DMS 273 (cell line): ENCODE results near the gene SLIT1.

Source experiments
- DNase-seq: peaks from one replicate; lab custom pipeline; 2025; ENCODE audit not compliant: unreplicated experiment; lab: John Stamatoyannopoulos, UW

The SLIT1 gene

DNA sequence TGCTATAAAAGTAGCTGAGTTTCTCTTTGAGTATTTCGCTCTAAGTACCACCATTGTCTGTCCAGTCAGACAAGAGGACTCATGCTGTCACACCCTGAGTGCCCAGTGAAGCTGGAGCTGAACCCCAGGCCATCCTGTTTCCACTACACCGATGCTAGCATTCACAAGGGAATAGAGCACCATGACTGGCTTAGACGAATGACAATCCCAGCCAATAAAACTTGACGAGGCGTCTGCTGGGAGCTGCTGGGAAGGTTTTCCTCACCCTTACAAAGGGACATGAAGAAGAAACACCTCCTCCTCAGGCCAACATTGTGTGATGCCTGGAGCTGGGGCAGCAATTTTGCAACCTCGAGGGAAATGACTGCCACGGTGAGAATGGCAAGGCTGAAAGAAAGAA, 17.5 kb upstream of the SLIT1 start:
- DNase-seq, result no peak

DNA sequence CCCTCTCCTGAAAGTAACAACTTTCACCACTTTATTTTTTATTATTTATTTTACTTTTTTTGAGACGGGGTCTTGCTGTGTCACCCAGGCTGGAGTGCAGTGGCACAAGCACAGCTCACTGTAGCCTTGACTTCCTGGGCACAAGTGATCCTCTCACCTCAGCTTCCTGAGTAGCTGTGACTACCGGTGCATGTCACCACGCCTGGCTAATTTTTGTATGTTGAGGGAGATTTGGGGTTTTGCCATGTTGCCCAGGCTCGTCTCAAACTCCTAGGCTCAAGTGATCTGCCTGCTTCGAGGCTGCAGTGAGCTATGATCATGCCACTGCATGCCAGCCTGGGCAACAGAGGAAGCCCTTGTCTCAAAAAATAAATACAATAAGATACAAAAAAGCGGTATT, 14.9 kb upstream of the SLIT1 start:
- no peak for DNase-seq

DNA sequence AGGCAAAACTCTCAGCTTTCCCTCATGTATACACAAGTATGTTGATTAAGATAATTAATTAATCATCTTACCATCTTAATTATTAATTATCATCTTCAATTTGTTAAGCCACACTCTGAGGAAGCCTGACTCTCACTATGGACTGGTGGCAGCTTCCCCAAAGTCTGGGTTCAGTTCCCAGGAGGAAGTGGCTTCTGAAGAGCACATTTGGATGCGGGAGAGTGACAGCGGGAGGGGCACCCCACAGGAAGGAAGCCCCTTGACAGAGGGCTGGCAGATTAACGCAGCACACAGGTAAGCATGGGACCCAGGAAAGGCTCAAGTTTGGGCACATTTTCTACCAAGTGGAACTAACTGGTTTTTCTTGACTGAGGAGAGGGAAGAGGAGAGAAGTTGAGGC, 13.4 kb upstream of the SLIT1 start:
- DNase-seq, result no peak

DNA sequence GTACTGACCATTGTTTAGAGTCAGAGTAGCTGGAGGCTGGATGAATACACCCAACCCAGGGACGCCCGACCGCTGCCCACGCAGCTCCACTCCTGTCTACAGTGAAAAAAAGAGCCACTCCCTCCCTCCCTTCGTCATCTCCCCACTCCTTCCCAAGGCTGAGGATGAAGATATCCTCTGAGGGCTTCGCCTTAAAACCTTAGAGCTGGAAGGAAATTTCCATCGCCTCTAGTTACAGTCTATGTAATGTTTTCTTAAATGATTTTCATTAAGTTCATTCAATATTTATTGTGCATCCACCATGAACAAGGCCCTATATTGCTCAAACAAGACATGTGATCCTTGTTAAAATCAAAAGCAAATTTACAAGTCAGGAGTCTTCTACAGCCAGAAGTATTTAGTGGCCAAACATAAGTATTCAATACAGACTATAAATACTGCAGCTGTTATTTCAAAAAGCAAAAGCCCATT, 11.3 kb upstream of the SLIT1 start:
- DNase-seq, result no peak

DNA sequence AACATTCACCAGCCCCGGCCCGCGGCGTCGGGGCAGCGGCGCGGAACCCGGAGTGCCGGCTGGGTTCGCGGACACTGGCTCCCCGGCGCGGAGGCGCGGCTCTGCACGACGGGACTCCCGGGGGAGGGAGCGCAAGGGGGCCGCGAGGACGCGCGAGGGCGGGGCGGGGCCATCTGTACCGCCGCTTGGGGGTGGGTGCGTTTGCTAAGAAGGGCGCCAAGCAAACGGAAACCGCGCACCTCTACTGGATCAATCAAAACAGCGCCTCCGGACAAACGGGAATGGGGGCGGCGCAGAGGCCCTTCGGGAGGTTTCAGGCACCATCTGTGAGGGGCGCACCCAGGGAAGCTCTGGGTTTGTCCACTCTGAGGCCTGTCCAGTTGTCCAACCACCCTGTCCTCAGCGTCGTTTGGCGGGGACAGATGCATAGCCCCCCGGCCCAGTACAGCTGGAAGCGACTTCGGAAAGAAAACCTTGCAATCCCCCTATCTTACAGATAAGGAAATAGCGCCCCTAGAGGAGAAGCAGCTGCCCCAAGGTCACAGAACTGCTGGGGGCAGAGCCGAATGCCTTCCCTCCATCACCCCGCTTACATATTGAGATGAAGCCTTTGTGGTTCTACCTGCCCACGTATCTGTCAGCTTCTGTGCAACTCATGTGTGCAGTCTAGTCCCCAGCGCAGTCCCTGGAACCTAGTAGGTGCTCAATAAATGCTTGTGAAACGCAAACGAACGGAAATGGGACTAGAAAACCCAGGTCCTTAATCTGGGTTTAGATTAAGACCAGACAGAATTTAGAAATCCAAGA, 10.7 kb upstream of the SLIT1 start:
- DNase-seq, result peak; percentile 87

DNA sequence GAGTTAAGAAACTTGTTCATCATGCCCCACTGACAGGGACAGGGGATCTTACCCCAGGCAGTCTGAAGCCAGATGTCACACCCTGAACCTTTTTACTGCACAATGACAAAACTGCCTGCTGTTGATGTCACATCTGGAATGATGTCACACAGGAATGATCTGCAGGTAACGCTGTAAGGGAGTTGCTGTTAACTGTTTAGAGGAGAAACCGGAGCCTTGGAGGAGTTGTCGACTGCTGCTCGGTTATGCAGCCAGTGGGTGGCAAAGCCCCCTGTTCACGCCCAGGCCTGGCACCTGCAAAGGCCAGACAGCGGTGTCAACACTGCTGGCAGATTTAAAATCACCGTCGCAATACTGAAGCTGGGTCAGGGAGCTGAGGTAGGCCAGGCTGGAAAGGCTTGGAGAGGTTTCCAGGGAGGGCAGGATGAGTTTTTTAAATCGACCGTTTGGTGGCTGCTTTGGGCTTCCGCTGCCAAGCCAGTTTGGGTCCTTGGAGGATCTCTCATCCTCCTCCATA, 10.0 kb upstream of the SLIT1 start:
- no peak for DNase-seq

DNA sequence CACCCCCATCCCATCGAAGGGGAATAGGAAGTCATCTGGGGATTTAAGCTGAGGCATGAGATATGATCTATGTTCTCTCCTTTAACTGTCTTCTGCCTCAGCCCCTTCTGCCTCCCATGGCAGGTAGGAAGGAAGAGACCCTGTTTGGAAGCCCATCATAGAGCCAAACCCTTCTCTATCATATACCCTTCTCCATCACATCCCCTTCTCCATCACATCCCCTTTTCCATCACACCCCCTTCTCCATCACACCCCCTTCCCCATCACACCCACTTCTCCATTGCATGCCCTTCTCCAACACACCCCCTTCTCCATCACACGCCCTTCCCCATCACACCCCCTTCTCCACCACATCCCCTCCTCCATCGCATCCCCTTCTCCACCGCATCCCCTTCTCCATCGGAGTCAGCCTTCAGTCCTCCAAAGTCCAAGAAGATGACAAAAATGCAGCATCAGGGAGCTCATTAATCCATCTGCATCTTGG, 7.2 kb upstream of the SLIT1 start:
- no peak for DNase-seq

DNA sequence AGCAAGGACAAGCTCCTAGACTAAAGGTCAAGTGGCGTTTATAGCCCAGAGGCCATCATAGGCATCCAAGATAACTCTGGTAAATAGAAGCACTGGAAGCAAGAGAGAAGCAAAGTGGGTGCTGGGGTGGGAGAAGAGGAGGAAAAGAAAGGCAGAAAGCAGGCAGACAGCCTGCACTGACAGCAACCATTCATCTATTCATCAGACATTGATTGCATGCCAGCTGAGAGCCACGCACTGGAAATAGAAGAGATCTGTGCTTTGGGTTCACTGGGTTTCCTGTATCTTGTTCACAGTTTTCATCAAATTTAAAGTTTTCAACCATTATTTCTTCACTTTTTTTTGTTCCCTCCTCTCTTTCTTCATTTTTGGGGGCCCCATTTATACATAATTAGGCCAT, 4.7 kb upstream of the SLIT1 start:
- DNase-seq, result no peak

DNA sequence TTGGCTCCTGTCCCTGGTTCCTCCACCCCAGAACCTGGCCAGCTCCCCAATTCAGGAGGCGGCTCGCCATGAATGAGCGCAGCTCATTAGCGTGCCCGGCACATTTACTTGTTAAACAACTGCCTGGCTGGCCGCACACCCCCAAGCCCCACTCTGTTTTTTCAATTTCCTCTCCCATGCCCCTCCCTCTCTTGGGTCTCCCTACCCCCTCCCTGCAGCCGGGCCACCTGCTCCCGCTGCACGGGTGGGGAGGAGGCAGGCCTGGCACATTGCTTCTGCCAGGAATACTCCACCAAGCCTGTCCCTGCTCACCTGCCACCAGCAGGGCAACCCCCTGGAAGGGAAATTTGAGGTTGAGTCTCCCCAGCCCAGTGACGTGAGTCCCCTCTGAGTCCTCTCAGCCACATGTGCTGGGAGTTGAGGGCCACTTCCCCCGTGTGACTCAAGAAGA, 2.5 kb upstream of the SLIT1 start:
- peak; percentile 43 for DNase-seq

DNA sequence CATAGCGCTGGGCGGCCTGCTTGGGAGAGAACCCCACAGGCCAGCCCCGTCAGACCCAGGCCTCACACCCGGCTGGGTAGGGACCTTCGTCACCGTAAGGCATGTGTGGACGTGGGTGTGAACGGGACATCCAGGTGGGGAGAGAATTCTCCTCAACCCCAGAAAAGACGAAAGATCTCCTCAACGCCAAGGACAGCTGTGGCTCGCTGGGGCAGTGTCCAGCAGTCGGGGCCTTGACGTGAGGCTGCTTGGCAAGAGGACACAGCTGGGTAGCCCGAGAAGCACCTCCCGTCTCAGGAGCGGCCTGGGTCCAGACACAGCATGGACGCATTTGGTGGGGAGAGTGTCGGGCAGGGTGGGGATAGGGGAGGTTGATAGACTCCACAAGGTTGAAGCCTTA, 1.2 kb upstream of the SLIT1 start:
- no peak for DNase-seq

DNA sequence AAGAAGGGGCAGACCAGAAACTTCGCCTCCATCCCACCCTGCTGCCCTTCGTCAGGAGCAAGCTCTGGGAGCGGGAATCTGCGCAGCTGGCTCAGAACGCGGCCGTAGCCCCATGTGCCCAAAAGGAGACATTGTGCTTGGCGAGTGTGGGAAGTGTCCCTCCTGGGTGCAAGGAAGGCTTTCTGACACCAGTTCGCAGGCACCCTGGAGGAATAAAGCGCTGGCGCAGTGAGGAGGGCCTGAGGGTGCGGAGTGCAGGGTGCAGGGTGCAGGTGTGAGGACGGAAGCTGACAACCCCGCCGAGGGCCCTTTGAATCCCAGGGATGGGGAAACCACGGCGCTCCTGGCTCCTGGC, 811 bp downstream of the SLIT1 start:
- DNase-seq, result no peak

DNA sequence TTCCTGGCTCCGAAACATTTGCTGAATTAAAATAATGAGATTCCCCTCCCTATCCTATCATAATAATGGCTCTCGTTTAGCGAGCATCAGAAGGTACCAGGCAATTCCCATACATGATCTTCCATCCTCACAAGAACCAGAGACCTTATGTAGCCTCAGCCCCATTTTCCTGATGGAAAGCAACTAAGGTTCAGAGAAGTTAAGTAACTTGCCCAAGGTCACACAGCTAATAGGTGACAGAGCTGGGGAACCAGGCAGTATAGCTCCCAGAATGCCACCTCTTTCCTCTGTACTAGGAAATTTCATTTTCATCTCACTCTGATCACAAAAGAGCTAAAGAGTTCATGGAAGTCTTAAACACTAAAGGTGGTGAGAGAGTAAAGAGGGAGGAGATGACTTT, 2.4 kb downstream of the SLIT1 start:
- DNase-seq, result no peak

DNA sequence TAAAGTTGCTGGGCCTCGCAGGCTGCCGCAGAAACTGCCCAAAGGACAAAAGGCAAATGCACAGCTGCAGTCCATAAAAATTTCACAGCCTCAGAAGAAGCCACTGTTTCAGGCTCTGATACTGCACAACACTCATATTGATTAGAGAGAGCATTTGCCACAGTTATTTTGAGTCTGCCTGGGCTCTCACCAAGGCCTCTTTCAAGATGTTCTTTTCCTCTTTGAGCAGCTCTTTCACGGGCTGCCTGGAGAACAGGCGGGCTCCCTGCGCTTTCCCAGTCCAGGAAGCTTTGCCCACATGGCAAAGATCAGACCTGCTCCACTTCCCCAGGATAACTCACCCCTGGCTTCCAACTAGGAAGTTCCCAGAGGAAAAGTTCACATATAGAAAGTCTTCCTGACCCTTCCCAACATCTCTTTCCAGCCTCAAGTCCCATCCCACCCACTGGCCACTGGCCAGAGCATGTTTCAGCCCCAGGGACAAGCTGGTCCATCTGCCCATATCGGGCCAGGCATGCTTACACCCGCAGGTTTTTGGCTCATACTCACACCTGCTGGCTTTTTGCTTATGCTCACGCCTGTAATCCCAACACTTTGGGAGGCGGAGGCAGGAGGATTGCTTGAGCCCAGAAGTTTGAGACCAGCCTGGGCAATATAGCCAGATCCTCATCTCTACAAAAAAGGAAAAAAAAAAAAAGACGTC, 3.3 kb downstream of the SLIT1 start:
- DNase-seq, result peak; percentile 63

DNA sequence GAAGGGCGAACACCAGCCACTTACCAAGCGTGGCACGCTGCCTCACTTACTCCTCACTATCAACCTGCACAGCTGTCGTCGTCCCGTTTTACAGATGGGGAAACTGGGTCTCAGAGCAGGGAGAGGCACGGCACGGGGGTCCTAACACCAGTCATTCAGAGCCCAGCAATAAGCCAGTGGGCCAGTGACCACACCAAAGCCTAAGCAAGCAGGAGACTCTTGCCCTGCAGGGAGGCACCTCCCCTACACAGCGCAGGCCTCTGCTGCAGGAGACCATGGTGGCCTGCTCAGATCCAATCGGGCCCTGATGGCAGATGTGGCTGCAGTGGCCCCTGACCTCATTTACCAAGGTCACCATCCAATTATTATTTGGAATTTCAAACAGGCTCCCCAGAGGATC, 4.8 kb downstream of the SLIT1 start:
- DNase-seq, result no peak

DNA sequence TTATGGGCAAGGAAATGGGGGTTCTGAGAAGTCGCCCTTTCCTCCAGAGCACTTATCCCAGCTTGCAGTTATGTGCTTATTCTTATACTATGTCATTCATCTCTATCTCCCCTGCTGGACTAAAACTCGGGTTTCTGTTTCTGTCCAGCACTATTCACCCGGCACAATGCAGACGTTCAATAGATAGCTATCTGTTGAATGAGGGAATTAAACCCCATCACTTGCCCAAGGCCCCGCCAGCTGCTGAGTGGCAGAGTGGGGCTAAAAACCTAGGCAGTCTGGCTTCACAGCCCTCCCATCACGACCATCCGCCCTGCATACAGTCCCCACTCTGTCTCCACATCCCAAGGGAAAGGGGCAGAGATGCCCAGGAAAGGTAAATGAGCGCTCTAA, 5.4 kb downstream of the SLIT1 start:
- no peak for DNase-seq

DNA sequence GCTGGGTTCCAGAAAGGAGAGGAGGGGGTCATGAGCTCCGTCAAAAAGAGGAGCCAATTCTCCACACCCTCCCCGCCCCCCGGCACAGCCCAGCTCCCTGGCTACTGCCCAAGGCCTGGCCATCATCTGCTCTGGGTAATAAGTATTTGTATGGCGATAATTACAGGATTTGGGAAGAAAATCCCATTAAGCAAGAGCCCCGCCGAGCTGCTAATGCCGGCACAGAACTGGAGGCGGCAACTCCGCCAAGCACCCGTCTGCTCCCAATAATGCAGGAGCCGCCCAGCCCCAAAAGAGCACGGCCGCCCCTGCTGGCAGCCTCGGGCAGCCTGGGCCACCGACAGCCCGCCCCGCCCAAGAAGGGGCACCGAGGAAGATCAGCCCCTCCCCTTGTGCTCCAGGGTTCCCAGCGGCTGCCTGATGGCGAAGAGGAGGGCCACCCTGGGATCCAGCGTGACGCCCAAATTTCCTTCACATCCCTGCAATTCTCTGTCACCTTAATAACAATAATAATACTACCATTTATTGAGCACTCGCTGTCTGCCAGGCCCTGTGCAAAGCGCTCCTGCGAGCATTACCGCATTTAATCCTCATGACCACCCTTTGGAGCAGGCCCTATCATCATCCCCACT, 5.9 kb downstream of the SLIT1 start:
- DNase-seq, result peak; percentile 89

DNA sequence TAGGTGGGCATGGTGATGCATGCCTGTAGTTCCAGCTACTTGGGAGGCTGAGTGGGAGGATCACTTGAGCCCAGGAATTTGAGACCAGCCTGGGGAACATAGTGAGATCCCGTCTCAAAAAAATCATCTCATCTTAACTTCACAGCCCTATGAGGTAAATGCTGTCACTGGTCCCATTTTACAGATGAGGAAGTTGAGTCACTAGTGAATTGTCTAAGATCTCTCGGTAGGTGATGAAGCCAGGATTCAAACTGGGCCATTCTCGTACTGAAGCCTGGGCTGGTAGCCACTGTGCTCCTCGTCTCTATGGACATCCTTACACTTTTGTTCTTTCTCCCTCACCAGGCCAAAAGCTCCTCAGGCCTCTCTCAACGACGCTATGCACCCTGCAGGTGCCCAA, 6.4 kb downstream of the SLIT1 start:
- DNase-seq, result no peak

DNA sequence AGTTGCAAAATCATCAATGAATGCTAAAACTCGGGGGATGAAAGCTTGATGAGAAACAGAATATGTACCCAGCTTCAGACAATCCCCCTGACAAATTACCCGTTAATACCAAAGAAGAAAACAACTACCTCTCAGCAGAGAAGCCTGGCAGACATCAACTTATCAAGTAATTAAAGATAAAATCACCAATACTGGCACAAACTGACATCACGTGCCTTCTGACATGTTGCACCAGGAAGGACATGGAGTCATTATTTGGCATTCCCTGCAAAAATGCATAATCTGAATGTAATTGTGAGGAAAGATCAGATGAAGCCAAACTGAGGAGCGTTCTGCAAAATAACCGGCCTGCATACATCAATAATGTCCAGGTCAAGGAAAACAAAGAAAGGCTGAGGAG, 7.7 kb downstream of the SLIT1 start:
- DNase-seq, result no peak

DNA sequence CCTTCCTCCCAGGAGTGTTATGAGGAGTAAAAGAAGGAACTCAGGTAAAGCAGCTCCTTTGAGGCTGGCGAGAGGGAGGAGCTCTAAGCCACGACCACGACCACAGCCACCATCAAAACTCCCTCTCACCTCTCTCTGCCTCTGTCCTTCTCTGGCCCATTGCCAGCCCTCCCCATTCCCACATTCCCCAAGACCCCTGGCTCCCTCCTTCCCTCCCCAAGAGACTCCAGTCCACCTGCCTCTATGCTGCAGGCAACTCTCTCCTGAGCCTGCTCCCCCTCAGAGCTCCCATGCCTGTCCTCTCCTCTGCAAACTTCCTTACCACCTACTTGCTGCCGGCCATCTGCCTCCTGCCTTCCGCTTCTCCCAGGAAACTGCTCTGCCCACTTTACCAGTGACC, 9.5 kb downstream of the SLIT1 start:
- no peak for DNase-seq

DNA sequence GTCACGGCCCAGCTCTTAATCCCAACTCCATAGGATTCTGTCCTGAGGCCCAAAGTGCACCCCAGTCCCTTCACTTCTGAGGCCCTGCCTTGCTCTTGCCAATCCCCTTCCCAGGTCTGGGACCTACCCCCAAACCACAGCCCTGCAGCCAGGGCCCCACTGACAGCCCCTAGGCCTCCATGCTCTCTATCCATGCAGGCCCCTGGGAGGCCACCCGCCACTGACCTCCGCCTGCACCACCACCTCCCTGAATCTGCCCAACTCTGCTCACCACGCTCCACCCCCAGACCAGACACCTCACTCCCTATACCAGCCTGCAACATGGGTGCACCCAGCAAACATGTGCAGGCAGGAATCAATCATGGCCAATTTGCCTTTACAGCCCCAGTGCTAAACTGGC, 10.2 kb downstream of the SLIT1 start:
- no peak for DNase-seq

DNA sequence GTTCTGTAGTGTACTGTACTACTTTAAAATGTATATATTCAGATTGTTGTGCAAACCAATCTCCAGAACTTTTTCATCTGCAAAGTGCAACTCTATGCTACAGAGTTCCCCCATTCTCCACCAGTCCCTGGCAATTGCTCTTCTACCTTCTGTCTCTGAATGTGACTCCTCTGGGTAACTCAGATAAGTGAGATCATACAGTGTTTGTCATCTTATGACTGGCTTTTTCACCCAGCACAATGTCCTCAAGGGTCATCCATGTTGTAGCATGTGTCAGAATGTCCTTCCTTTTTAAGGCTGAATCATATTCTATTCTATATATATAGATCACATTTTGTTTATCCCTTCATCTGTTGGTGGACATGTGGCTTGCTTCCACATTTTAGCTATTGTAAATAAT, 10.8 kb downstream of the SLIT1 start:
- DNase-seq, result no peak

DNA sequence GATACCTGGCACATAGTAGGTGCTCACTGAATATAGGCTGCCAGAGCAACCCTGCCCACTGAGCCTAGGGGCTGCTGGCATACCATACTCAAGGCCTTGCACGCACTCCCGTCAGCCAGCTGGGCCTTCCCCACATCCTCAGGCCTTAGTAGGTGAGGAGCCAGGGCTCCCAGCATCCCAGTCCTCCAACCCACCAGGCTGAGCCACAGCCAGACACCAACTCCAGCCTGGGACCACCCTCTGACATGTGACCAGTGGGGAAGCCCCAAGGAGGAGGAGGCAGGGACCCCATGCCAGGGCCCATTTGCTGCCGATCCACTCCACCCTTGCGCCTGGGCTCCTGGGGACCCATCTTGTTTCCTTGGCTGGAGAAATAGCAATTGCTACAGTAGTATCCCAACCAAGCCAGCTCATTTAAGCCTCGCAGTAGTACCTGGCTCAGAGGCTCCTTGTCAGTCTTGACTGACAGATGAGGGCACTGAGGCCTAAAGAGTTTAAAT, 11.4 kb downstream of the SLIT1 start:
- DNase-seq, result no peak
